ENCODE measurements around the gene SCN4A.

- TF ChIP-seq CTCF (IDR thresholded peaks at IDR 0.05) (no peak), POLR2A (IDR thresholded peaks at IDR 0.05) (no peak)
These were observed 56.0 kb downstream of the SCN4A start for GRCh38 chr17:63916566-63917185.

Data from Peyer's patch (tissue), 4 donors.